Measurements from ENCODE around the gene GPNMB. TPM values are rescaled to one million over a fixed set of nuclear protein-coding genes. Genes with fewer than 3 reads are reported as not detected.

The GPNMB gene
- total RNA-seq, 4 donors from 2014 or later, result 47.4 to 156 (median 72.5) TPM

DNA sequence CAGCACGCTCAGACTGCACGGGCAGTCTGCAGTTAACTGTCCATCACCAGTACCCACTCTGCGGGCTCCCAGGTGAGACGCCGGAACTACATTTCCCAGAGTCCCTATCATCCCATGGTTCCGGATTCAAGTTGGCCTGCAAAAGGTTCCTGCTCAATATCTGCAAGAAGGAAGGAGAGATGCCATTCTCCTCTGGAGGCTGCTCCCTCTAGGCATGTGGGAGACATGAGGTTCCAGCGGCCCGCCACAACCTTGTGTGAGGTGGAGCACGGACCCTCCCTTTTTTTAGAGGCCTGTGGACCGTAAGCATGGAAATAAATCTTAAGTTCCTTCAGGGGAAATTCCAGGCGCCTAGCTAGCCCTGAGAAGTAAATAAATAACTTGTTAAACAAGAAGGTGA lies 35.0 kb upstream of the GPNMB start:
- DNase-seq (ENCODE audit: low spot score in 2 of 2), result no peak
- WGBS, 2 donors, result 76% methylated on average over 11 of the region's 11 CpGs
- Histone ChIP-seq H3K27ac (no peak overlapping the region), H3K36me3 (no peaks in the 10 kb centered on the region), H3K9me3 (no peaks in the 10 kb centered on the region), H3K4me1 (no peaks in the 10 kb centered on the region), H3K27me3 (no peaks in the 10 kb centered on the region), H3K4me3 (no peak overlapping the region)
- TF ChIP-seq, protein P1, sequence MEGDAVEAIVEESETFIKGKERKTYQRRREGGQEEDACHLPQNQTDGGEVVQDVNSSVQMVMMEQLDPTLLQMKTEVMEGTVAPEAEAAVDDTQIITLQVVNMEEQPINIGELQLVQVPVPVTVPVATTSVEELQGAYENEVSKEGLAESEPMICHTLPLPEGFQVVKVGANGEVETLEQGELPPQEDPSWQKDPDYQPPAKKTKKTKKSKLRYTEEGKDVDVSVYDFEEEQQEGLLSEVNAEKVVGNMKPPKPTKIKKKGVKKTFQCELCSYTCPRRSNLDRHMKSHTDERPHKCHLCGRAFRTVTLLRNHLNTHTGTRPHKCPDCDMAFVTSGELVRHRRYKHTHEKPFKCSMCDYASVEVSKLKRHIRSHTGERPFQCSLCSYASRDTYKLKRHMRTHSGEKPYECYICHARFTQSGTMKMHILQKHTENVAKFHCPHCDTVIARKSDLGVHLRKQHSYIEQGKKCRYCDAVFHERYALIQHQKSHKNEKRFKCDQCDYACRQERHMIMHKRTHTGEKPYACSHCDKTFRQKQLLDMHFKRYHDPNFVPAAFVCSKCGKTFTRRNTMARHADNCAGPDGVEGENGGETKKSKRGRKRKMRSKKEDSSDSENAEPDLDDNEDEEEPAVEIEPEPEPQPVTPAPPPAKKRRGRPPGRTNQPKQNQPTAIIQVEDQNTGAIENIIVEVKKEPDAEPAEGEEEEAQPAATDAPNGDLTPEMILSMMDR (IDR thresholded peaks at IDR 0.05), result no peak
- TF ChIP-seq POLR2A (IDR thresholded peaks at IDR 0.05), result no peak
- no peak for TF ChIP-seq EP300 (IDR thresholded peaks at IDR 0.05)

DNA sequence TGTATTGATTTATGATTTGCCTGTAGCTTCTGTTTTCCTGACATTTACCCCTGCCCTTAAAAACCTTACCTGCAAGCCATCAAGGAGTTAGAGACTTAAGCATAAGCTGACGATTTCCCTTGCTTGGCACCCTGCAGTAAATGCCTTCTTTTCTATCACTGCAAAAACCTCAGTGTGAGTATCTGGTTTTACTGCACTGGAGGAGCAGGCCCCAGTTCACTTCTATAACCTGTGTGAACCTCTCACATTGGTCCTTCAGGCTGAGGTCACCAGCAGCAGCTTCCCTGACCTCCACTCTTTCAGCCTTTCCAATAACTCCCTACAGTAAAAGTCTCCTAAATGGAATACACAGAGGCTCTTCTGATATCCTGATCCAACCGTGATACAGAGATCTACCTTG lies 34.2 kb upstream of the GPNMB start:
- Histone ChIP-seq H3K27me3 (no peaks in the 10 kb centered on the region), H3K36me3 (no peaks in the 10 kb centered on the region), H3K9me3 (no peaks in the 10 kb centered on the region), H3K4me3 (no peak overlapping the region), H3K4me1 (no peaks in the 10 kb centered on the region), H3K27ac (no peak overlapping the region)
- TF ChIP-seq EP300 (IDR thresholded peaks at IDR 0.05), result no peak
- TF ChIP-seq, protein P1 (IDR thresholded peaks at IDR 0.05), result no peak
- no peak for TF ChIP-seq POLR2A (IDR thresholded peaks at IDR 0.05)
- WGBS, 2 donors, result 78 to 80% methylated on average over 2 of the region's 2 CpGs
- no peak for DNase-seq (ENCODE audit: low spot score in 2 of 2)

DNA sequence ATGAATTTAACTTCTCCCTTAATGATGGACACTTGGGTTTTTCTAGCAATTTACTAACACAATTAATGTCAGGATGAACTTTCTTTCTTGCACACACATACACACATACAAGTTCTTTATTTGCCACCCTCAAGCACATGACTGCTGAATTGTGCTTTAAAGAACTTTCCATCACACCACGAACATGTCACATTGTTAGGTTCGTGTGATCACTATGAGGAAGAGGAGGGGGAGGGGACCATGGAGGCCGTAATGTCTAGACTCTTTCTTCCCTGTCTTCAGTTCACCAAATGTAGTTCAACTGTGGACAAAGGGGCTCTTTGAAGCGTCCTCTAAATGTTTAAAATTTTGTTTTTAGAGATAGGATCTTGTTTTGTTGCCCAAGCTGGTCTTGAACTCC lies 33.7 kb upstream of the GPNMB start:
- Histone ChIP-seq H3K4me1 (no peaks in the 10 kb centered on the region), H3K27ac (no peak overlapping the region), H3K27me3 (no peaks in the 10 kb centered on the region), H3K36me3 (no peaks in the 10 kb centered on the region), H3K9me3 (no peaks in the 10 kb centered on the region), H3K4me3 (no peak overlapping the region)
- TF ChIP-seq EP300 (IDR thresholded peaks at IDR 0.05) (peak in 1 of 2 donors; percentile 19), POLR2A (IDR thresholded peaks at IDR 0.05) (no peak)
- DNase-seq (ENCODE audit: low spot score in 2 of 2), result no peak
- WGBS, 2 donors, result 59 to 63% methylated on average over 4 of the region's 4 CpGs

DNA sequence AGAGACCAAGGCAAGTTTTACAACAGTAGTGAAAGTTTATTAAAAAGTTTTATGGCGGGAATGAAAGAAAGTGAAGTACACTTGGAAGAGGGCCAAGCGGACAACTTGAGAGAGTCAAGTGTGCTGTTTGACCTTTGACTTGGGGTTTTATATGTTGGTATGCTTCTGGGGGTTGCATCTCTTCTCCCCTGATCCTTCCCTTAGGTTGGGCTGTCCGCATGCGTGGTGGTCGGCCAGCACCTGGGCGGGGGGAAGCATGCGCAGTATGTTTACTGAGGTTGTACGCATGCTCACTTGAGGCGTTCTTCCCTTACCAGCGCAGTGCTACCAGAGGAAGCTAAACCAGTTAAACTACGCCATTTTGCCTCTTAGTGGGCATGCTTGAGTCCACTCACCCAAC lies 32.8 kb upstream of the GPNMB start:
- H3K4me1 ChIP-seq, result no peaks in the 10 kb centered on the region
- H3K27me3 ChIP-seq, result no peaks in the 10 kb centered on the region
- H3K36me3 ChIP-seq, result no peaks in the 10 kb centered on the region
- H3K9me3 ChIP-seq, result no peaks in the 10 kb centered on the region
- no peak overlapping the region for H3K4me3 ChIP-seq
- DNase-seq (ENCODE audit: low spot score in 2 of 2), result no peak
- TF ChIP-seq EP300 (IDR thresholded peaks at IDR 0.05) (no peak), POLR2A (IDR thresholded peaks at IDR 0.05) (no peak)
- TF ChIP-seq, protein P1 (IDR thresholded peaks at IDR 0.05), result no peak
- WGBS, 2 donors, result 97 to 98% methylated on average over 11 of the region's 11 CpGs
- H3K27ac ChIP-seq, result no peak overlapping the region

DNA sequence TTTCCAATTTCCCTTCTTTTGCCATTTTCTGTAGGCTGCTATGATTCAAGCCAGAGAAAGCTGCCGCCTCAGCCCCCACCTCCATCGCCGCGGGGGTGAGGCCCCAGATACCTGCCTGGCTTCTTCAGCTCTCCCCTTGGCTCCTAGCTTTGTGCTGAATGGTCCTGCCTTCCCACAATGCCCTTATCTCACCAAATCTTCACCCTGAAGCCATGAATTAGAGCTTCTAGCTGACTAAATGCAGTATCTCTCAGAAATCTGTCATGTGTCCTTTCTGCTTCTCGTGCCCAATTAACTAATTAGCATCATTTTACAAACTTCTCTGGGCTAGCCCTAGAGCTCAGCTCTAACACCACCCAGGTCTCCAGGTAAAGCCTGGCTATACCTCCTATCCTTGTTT lies 32.2 kb upstream of the GPNMB start:
- Histone ChIP-seq H3K27ac (no peak overlapping the region), H3K4me1 (no peaks in the 10 kb centered on the region), H3K4me3 (no peak overlapping the region), H3K9me3 (no peaks in the 10 kb centered on the region), H3K27me3 (no peaks in the 10 kb centered on the region), H3K36me3 (no peaks in the 10 kb centered on the region)
- WGBS, 2 donors, result 85 to 91% methylated on average over 5 of the region's 5 CpGs
- no peak for DNase-seq (ENCODE audit: low spot score in 2 of 2)
- no peak for TF ChIP-seq EP300 (IDR thresholded peaks at IDR 0.05)
- TF ChIP-seq, protein P1 (IDR thresholded peaks at IDR 0.05), result no peak
- TF ChIP-seq POLR2A (IDR thresholded peaks at IDR 0.05), result no peak

DNA sequence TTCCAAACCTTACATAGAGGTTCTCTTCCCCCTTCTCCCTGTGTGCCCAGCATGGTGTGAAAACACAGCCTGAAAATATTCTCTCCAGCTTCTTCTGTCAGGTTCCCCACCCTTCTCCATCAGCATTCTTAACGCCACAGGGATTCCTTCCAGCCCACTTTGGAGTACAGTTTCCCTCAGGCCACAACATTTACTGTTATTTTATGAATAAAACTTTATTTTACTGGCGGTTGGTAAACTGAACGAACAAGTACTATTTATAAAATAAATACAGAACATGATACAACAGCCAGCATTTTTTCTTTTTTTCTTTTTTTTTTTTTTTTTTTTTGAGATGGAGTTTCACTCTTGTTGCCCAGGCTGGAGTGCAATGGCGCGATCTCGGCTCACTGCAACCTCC lies 31.6 kb upstream of the GPNMB start:
- Histone ChIP-seq H3K27me3 (no peaks in the 10 kb centered on the region), H3K4me3 (no peak overlapping the region), H3K4me1 (no peaks in the 10 kb centered on the region), H3K9me3 (no peaks in the 10 kb centered on the region), H3K27ac (no peak overlapping the region), H3K36me3 (no peaks in the 10 kb centered on the region)
- 86 to 94% methylated on average over 6 of the region's 6 CpGs for WGBS, 2 donors
- no peak for TF ChIP-seq EP300 (IDR thresholded peaks at IDR 0.05)
- TF ChIP-seq, protein P1 (IDR thresholded peaks at IDR 0.05), result no peak
- TF ChIP-seq POLR2A (IDR thresholded peaks at IDR 0.05), result no peak
- DNase-seq (ENCODE audit: low spot score in 2 of 2), result no peak

Measured in tibial nerve (tissue), 4 donors.